Spleen (tissue), 7 donors: Measurements from ENCODE around the gene OXLD1.

ENCODE experiments used
- CTCF ChIP-seq, 11 experiments: fragments of 200-600 bp in 7 of 11; fragments of 450-650 bp in 4 of 11; sonication (generic) in 4 of 11; IDR thresholded peaks in 8 of 11; conservative IDR thresholded peaks in 3 of 11; 1 replicate in 7 of 11; 2 replicates in 4 of 11; pipeline versions ENCODE4 v1.4.0 to v1.8.0; 2016 to 2021; ENCODE audit warnings: antibody characterized with exemption in 11 of 11, inconsistent platforms in 4 of 11, mild to moderate bottlenecking in 1 of 11
- POLR2AphosphoS5 ChIP-seq, 3 donors: sonication (generic); formaldehyde crosslinking; IDR thresholded peaks; one replicate each; pipeline ENCODE4 v1.5.1; 2017; ENCODE audit warnings: antibody characterized with exemption in 3 of 3
- donor health status: DM: no; HTN: no; CAD: no; lungs with moderate emphysema.
- donor health status: DM: no; HTN: no; CAD: no.
- donor health status: DM: no; HTN: no; CAD: no.

- TF ChIP-seq CTCF (IDR thresholded peaks at IDR 0.05 in 8 of 11, conservative IDR thresholded peaks at IDR 0.05 in 3 of 11) (no peak), POLR2AphosphoS5 (IDR thresholded peaks at IDR 0.05) (peak in 2 of 3 donors; percentile 64 to 76)
Measured at GRCh38 chr17:81621494-81622130, 44.8 kb downstream of the OXLD1 start.
